ENCODE measurements around the gene CEP120. TPM values are rescaled to one million over a fixed set of nuclear protein-coding genes. Genes with fewer than 3 reads are reported as not detected.
A peak's percentile ranks its signal among the peaks of the same experiment; 100 is the strongest.

Gene CEP120
- total RNA-seq, 1 experiment from 2014 or later = 13.3 TPM

DNA sequence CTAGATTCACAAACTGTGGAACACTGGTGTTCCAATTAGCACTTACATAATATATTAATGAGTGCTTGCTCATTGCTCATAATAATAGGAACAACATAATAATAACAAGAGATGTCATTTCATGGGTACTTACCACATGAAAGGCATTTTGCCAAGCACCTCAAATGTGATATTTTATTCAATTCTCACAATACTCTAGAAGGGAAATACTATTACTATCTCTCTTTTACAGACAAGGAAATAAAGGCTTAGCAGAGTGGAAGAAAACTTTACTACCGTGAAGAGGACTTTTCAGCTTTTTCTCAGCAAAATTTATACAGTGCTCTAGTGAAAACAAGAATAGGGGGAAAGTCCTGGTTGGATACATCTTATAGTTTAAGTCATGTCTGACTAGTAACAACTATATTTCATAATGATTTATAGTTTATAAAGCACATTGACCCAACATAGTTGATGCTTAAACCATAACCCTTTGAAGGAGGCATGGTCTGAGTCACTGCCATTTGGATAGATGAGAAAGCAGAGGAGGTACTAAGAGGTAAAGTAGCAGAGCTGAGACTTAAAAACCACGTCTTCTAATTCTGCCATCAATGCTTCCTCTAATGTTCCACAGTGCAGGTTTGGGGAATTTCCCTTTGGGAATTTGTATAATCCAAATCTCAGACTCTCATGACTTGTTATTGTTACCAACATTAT is 124.7 kb downstream of the CEP120 start:
- Histone ChIP-seq H3K9me3 (peaks cover 18% of the 10 kb centered on the region), H3K27me3 (no peaks in the 10 kb centered on the region), H3K4me3 (no peak overlapping the region), H3K36me3 (no peaks in the 10 kb centered on the region)
- no peak for DNase-seq

DNA sequence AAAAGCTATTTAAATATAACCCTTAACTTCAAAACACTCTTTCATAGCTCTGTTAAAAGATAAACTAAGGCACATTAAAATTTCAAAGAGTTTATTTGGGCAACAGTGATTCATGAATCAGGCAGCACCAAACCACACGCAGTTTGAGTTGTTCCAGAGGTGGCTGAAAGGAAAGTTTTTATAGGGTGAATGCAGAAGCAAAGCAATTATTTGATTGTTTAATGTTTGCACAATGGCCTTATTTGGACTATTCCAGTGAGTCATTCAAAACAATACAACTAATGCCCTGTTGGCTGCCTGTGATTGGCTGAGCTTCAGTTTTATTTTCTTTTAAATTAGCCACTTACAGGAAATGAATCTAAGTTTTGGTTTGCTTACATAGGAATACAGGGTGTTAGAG is 125.3 kb downstream of the CEP120 start:
- H3K4me3 ChIP-seq = no peak overlapping the region
- DNase-seq = peak; percentile 58
- peaks cover 18% of the 10 kb centered on the region for H3K9me3 ChIP-seq
- no peaks in the 10 kb centered on the region for H3K27me3 ChIP-seq
- no peaks in the 10 kb centered on the region for H3K36me3 ChIP-seq

DNA sequence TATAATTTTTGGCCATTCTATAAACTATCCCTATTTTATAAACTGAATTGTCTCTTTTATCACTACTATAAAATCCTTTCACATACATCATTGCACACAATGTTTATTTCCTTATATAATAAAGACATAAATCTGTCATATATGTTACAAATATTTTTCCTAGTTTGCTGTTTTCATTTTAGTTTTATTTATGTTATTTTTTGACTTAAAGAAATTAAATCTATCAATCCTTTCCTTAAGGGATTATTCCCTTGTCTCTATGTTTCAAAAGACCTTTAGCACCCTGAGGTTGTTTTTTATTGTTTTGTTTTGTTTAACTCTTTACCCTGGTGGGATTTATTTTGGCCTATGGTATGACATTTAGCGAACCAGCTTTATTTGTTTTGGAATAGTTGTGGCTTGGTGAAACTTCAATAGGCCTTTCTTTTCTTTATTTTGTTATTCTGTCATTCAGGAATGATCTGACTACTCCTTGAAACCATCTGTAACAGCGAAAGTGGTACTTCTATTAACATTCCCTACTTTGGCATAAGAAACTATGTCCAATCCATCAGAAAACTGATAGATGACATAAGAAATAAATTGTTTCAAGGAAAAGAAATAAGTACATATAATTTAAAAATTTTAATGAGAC is 125.9 kb downstream of the CEP120 start:
- no peak overlapping the region for H3K4me3 ChIP-seq
- no peak for DNase-seq

More for the DNA sequence above, 125.9 kb downstream of the CEP120 start:
- no peaks in the 10 kb centered on the region for H3K36me3 ChIP-seq
- H3K9me3 ChIP-seq = peaks cover 18% of the 10 kb centered on the region
- no peaks in the 10 kb centered on the region for H3K27me3 ChIP-seq

Other genes starting within 250 kb of the CEP120 start
- 55.7 TPM in 2 replicates for gene CSNK1G3, start 88.8 kb upstream of the CEP120 start, total RNA-seq (2014; rRNA removed; shearing (Covaris generic); ENCODE audit: low replicate concordance)

All from MG63 (cell line).